ENCODE results near the gene ACAD11.

DNA sequence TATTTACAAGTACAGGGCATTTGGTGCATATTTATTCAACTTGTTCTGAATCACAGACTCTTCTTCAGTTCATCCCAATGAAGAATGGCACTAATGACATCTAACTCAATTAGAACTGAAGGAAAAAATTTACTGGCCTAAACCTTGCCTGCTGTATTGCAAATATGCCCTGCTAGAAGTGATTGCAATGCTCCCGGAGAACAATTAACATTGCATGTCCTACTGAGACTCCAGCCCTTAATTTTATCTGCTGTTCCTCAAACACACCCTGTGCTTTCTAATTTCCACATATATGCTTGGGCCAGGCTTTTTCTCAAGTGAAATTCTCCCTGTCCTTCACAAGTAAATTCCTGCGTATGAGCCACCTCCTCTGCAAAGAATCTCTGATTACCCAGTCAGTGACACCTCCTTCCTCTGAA, 54.2 kb downstream of the ACAD11 start:
- TF ChIP-seq, protein P1, sequence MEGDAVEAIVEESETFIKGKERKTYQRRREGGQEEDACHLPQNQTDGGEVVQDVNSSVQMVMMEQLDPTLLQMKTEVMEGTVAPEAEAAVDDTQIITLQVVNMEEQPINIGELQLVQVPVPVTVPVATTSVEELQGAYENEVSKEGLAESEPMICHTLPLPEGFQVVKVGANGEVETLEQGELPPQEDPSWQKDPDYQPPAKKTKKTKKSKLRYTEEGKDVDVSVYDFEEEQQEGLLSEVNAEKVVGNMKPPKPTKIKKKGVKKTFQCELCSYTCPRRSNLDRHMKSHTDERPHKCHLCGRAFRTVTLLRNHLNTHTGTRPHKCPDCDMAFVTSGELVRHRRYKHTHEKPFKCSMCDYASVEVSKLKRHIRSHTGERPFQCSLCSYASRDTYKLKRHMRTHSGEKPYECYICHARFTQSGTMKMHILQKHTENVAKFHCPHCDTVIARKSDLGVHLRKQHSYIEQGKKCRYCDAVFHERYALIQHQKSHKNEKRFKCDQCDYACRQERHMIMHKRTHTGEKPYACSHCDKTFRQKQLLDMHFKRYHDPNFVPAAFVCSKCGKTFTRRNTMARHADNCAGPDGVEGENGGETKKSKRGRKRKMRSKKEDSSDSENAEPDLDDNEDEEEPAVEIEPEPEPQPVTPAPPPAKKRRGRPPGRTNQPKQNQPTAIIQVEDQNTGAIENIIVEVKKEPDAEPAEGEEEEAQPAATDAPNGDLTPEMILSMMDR (IDR thresholded peaks at IDR 0.05; ENCODE audit: low read depth, low read length, missing input control), result no peak
- TF ChIP-seq, protein P2, sequence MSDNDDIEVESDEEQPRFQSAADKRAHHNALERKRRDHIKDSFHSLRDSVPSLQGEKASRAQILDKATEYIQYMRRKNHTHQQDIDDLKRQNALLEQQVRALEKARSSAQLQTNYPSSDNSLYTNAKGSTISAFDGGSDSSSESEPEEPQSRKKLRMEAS (IDR thresholded peaks at IDR 0.05), result no peak
- TF ChIP-seq GABPA (IDR thresholded peaks at IDR 0.05 in 1 of 2, conservative IDR thresholded peaks at IDR 0.05 in 1 of 2) (no peak), RAD21 (IDR thresholded peaks at IDR 0.05) (no peak), SP1 (IDR thresholded peaks at IDR 0.05) (no peak), YY1 (IDR thresholded peaks at IDR 0.05) (no peak), JUND (IDR thresholded peaks at IDR 0.05) (no peak), FOXA1 (IDR thresholded peaks at IDR 0.05) (no peak), TAF1 (conservative IDR thresholded peaks at IDR 0.05) (no peak), RXRA (IDR thresholded peaks at IDR 0.05) (no peak), FOXA2 (IDR thresholded peaks at IDR 0.05) (no peak), EGR1 (IDR thresholded peaks at IDR 0.05; ENCODE audit: low read depth in 2 of 2) (no peak)
- TF ChIP-seq, protein P3, sequence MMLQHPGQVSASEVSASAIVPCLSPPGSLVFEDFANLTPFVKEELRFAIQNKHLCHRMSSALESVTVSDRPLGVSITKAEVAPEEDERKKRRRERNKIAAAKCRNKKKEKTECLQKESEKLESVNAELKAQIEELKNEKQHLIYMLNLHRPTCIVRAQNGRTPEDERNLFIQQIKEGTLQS (IDR thresholded peaks at IDR 0.05), result no peak
- TF ChIP-seq, protein P4, sequence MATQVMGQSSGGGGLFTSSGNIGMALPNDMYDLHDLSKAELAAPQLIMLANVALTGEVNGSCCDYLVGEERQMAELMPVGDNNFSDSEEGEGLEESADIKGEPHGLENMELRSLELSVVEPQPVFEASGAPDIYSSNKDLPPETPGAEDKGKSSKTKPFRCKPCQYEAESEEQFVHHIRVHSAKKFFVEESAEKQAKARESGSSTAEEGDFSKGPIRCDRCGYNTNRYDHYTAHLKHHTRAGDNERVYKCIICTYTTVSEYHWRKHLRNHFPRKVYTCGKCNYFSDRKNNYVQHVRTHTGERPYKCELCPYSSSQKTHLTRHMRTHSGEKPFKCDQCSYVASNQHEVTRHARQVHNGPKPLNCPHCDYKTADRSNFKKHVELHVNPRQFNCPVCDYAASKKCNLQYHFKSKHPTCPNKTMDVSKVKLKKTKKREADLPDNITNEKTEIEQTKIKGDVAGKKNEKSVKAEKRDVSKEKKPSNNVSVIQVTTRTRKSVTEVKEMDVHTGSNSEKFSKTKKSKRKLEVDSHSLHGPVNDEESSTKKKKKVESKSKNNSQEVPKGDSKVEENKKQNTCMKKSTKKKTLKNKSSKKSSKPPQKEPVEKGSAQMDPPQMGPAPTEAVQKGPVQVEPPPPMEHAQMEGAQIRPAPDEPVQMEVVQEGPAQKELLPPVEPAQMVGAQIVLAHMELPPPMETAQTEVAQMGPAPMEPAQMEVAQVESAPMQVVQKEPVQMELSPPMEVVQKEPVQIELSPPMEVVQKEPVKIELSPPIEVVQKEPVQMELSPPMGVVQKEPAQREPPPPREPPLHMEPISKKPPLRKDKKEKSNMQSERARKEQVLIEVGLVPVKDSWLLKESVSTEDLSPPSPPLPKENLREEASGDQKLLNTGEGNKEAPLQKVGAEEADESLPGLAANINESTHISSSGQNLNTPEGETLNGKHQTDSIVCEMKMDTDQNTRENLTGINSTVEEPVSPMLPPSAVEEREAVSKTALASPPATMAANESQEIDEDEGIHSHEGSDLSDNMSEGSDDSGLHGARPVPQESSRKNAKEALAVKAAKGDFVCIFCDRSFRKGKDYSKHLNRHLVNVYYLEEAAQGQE (IDR thresholded peaks at IDR 0.05), result no peak

Measured in liver (tissue), 3 donors.